Measurements from ENCODE around the gene PIEZO2. TPM values are rescaled to one million over a fixed set of nuclear protein-coding genes. Genes with fewer than 3 reads are reported as not detected.
"Not testable (repeated sequence)": the region's sequence is repeated elsewhere in the genome, so short reads cannot be mapped to it uniquely, and the experiment has no call there.

The PIEZO2 gene
- not detected for total RNA-seq

- DNase-seq, result no peak
- Mint-ChIP-seq H3K27me3 (peaks cover 43% of the 10 kb centered on the region), H3K9me3 (no peaks in the 10 kb centered on the region), H3K4me3 (no peak within 1 kb of the TSS), H3K27ac (no peak within 1 kb of the TSS), H3K4me1 (no peaks in the 10 kb centered on the region), H3K36me3 (ENCODE audit: low read depth) (no peaks in the 10 kb centered on the region)
- ChIA-PET POLR2A (no interaction called here), CTCF (interaction anchor here (2.0 kb wide), 1 partner anchor 14 kb away, joined by 5 read pairs; no protein-coding TSS in a partner anchor)
Measured at GRCh38 chr18:11149441-11150270, at the start of gene PIEZO2. PIEZO2 (minus strand) TSS chr18:11149569; CDS start chr18:11148588, 981 bp downstream.

- Mint-ChIP-seq H3K27me3 (no peaks in the 10 kb centered on the region), H3K36me3 (ENCODE audit: low read depth) (no peaks in the 10 kb centered on the region), H3K27ac (no peak overlapping the region), H3K4me1 (no peaks in the 10 kb centered on the region), H3K9me3 (no peaks in the 10 kb centered on the region), H3K4me3 (no peak overlapping the region)
- ChIA-PET CTCF (no interaction called here), POLR2A (no interaction called here)
- no peak for DNase-seq
Measured at GRCh38 chr18:11183637-11184036, 34.3 kb upstream of the PIEZO2 start.

- H3K27me3 Mint-ChIP-seq; H3K9me3 Mint-ChIP-seq; CTCF ChIA-PET; H3K36me3 Mint-ChIP-seq (ENCODE audit: low read depth); H3K4me1 Mint-ChIP-seq; DNase-seq; H3K27ac Mint-ChIP-seq; H3K4me3 Mint-ChIP-seq; POLR2A ChIA-PET: not testable (repeated sequence)
Measured at GRCh38 chr18:11181629-11182028, 32.3 kb upstream of the PIEZO2 start.

- CTCF ChIA-PET, result no interaction called here
- DNase-seq, result no peak
- Mint-ChIP-seq H3K27me3 (no peaks in the 10 kb centered on the region), H3K4me3 (no peak overlapping the region), H3K27ac (no peak overlapping the region), H3K36me3 (ENCODE audit: low read depth) (no peaks in the 10 kb centered on the region), H3K4me1 (no peaks in the 10 kb centered on the region), H3K9me3 (no peaks in the 10 kb centered on the region)
- POLR2A ChIA-PET, result no interaction called here
Measured at GRCh38 chr18:11179959-11180519, 30.7 kb upstream of the PIEZO2 start.

GRCh38 chr18:11178951-11179549 is 29.7 kb upstream of the PIEZO2 start:
- POLR2A ChIA-PET, result no interaction called here
- CTCF ChIA-PET, result no interaction called here
- Mint-ChIP-seq H3K36me3 (ENCODE audit: low read depth) (no peaks in the 10 kb centered on the region), H3K9me3 (no peaks in the 10 kb centered on the region), H3K27ac (no peak overlapping the region), H3K27me3 (no peaks in the 10 kb centered on the region), H3K4me3 (no peak overlapping the region), H3K4me1 (no peaks in the 10 kb centered on the region)
- no peak for DNase-seq

GRCh38 chr18:11177382-11177781 is 28.0 kb upstream of the PIEZO2 start:
- no peak overlapping the region for H3K27ac Mint-ChIP-seq
- ChIA-PET CTCF (no interaction called here), POLR2A (no interaction called here)
- H3K9me3 Mint-ChIP-seq, result no peaks in the 10 kb centered on the region
- H3K27me3 Mint-ChIP-seq, result no peaks in the 10 kb centered on the region
- no peaks in the 10 kb centered on the region for H3K4me1 Mint-ChIP-seq
- H3K4me3 Mint-ChIP-seq, result no peak overlapping the region
- DNase-seq, result no peak
- H3K36me3 Mint-ChIP-seq (ENCODE audit: low read depth), result no peaks in the 10 kb centered on the region

GRCh38 chr18:11176481-11176881 is 27.1 kb upstream of the PIEZO2 start:
- H3K9me3 Mint-ChIP-seq, result no peaks in the 10 kb centered on the region
- no peaks in the 10 kb centered on the region for H3K36me3 Mint-ChIP-seq (ENCODE audit: low read depth)
- ChIA-PET POLR2A (no interaction called here), CTCF (no interaction called here)
- H3K27me3 Mint-ChIP-seq, result no peaks in the 10 kb centered on the region
- no peak overlapping the region for H3K27ac Mint-ChIP-seq
- no peaks in the 10 kb centered on the region for H3K4me1 Mint-ChIP-seq
- no peak overlapping the region for H3K4me3 Mint-ChIP-seq
- DNase-seq, result no peak

GRCh38 chr18:11175266-11175979 is 26.1 kb upstream of the PIEZO2 start:
- no peak for DNase-seq
- Mint-ChIP-seq H3K4me3 (no peak overlapping the region), H3K27me3 (no peaks in the 10 kb centered on the region)

GRCh38 chr18:11174179-11174578 is 24.8 kb upstream of the PIEZO2 start:
- H3K4me1 Mint-ChIP-seq; H3K27me3 Mint-ChIP-seq; H3K27ac Mint-ChIP-seq; H3K36me3 Mint-ChIP-seq (ENCODE audit: low read depth); DNase-seq; H3K4me3 Mint-ChIP-seq; POLR2A ChIA-PET; CTCF ChIA-PET; H3K9me3 Mint-ChIP-seq: not testable (repeated sequence)

More at GRCh38 chr18:11175266-11175979, 26.1 kb upstream of the PIEZO2 start:
- POLR2A ChIA-PET, result no interaction called here
- Mint-ChIP-seq H3K4me1 (no peaks in the 10 kb centered on the region), H3K36me3 (ENCODE audit: low read depth) (no peaks in the 10 kb centered on the region), H3K9me3 (no peaks in the 10 kb centered on the region), H3K27ac (no peak overlapping the region)
- CTCF ChIA-PET, result no interaction called here

- H3K27me3 Mint-ChIP-seq, result no peaks in the 10 kb centered on the region
Measured at GRCh38 chr18:11167778-11168177, 18.4 kb upstream of the PIEZO2 start.

GRCh38 chr18:11165952-11166351 is 16.6 kb upstream of the PIEZO2 start:
- no peaks in the 10 kb centered on the region for H3K27me3 Mint-ChIP-seq
- ChIA-PET POLR2A (no interaction called here), CTCF (no interaction called here)
- no peaks in the 10 kb centered on the region for H3K4me1 Mint-ChIP-seq
- no peaks in the 10 kb centered on the region for H3K9me3 Mint-ChIP-seq
- H3K36me3 Mint-ChIP-seq (ENCODE audit: low read depth), result no peaks in the 10 kb centered on the region
- H3K4me3 Mint-ChIP-seq, result no peak overlapping the region
- no peak overlapping the region for H3K27ac Mint-ChIP-seq
- no peak for DNase-seq

More at GRCh38 chr18:11167778-11168177, 18.4 kb upstream of the PIEZO2 start:
- no peak overlapping the region for H3K4me3 Mint-ChIP-seq
- H3K27ac Mint-ChIP-seq, result no peak overlapping the region
- ChIA-PET POLR2A (no interaction called here), CTCF (no interaction called here)
- DNase-seq, result no peak
- no peaks in the 10 kb centered on the region for H3K36me3 Mint-ChIP-seq (ENCODE audit: low read depth)
- no peaks in the 10 kb centered on the region for H3K4me1 Mint-ChIP-seq
- no peaks in the 10 kb centered on the region for H3K9me3 Mint-ChIP-seq

GRCh38 chr18:11165138-11165537 is 15.8 kb upstream of the PIEZO2 start:
- POLR2A ChIA-PET, result no interaction called here

GRCh38 chr18:11163665-11164064 is 14.3 kb upstream of the PIEZO2 start:
- Mint-ChIP-seq H3K36me3 (ENCODE audit: low read depth) (no peaks in the 10 kb centered on the region), H3K9me3 (no peaks in the 10 kb centered on the region), H3K27ac (no peak overlapping the region), H3K4me1 (no peaks in the 10 kb centered on the region), H3K4me3 (no peak overlapping the region), H3K27me3 (no peaks in the 10 kb centered on the region)
- DNase-seq, result no peak
- ChIA-PET POLR2A (no interaction called here), CTCF (interaction anchor here (0.7 to 1.2 kb wide), 4 partner anchors 9 to 13 kb away, joined by 3 to 5 read pairs (median 4); no protein-coding TSS in a partner anchor)

More at GRCh38 chr18:11165138-11165537, 15.8 kb upstream of the PIEZO2 start:
- Mint-ChIP-seq H3K36me3 (ENCODE audit: low read depth) (no peaks in the 10 kb centered on the region), H3K27ac (no peak overlapping the region), H3K4me1 (no peaks in the 10 kb centered on the region), H3K27me3 (no peaks in the 10 kb centered on the region), H3K9me3 (no peaks in the 10 kb centered on the region), H3K4me3 (no peak overlapping the region)
- CTCF ChIA-PET, result interaction anchor here (0.7 kb wide), 1 partner anchor 33 kb away, joined by 3 read pairs; no protein-coding TSS in a partner anchor
- no peak for DNase-seq

Data from activated CD4-positive, alpha-beta memory T cell treated with anti-CD3 and anti-CD28 coated beads, Interleukin-2, amount 10 ng/mL, durations not matched to agents 7 days and 5 days (primary cell).